Stimulated activated CD4-positive, alpha-beta T cell treated with anti-CD3 and anti-CD28 coated beads, Interleukin-1b, Interleukin-23, amount 100 ng/mL, for 48 hours (primary cell): ENCODE results near the gene TNNT2.

ENCODE experiments used
- DNase-seq: peaks from one replicate; pipeline ENCODE4 v3.0.0-alpha.2; 2020

Gene TNNT2

GRCh38 chr1:201400852-201401230 lies 23.4 kb upstream of the TNNT2 start:
- DNase-seq: no peak

GRCh38 chr1:201400212-201400851 lies 22.9 kb upstream of the TNNT2 start:
- no peak for DNase-seq

- no peak for DNase-seq
Measured at GRCh38 chr1:201399352-201400126, 22.1 kb upstream of the TNNT2 start.

GRCh38 chr1:201399018-201399351 lies 21.5 kb upstream of the TNNT2 start, which contains the start of gene LAD1:
LAD1 (minus strand) TSS chr1:201399324; CDS start chr1:201399306, 18 bp downstream.
- no peak for DNase-seq

GRCh38 chr1:201397675-201398074 lies 20.2 kb upstream of the TNNT2 start:
- DNase-seq: no peak

- no peak for DNase-seq
Measured at GRCh38 chr1:201396861-201397464, 19.5 kb upstream of the TNNT2 start.

GRCh38 chr1:201395936-201396335 lies 18.5 kb upstream of the TNNT2 start:
- no peak for DNase-seq

GRCh38 chr1:201394591-201394990 lies 17.1 kb upstream of the TNNT2 start:
- no peak for DNase-seq

- no peak for DNase-seq
Measured at GRCh38 chr1:201393076-201393475, 15.6 kb upstream of the TNNT2 start.

- no peak for DNase-seq
Measured at GRCh38 chr1:201391651-201392511, 14.4 kb upstream of the TNNT2 start.

- DNase-seq: no peak
Measured at GRCh38 chr1:201391225-201391624, 13.7 kb upstream of the TNNT2 start.

- no peak for DNase-seq
Measured at GRCh38 chr1:201389051-201389450, 11.6 kb upstream of the TNNT2 start.

GRCh38 chr1:201386208-201386607 lies 8.7 kb upstream of the TNNT2 start:
- DNase-seq: no peak

GRCh38 chr1:201385299-201385891 lies 7.9 kb upstream of the TNNT2 start:
- DNase-seq: peak; percentile 48

- no peak for DNase-seq
Measured at GRCh38 chr1:201384406-201384782, 6.9 kb upstream of the TNNT2 start.

GRCh38 chr1:201383647-201384405 lies 6.3 kb upstream of the TNNT2 start:
- no peak for DNase-seq

- DNase-seq: no peak
Measured at GRCh38 chr1:201381130-201381529, 3.6 kb upstream of the TNNT2 start.

GRCh38 chr1:201379733-201380242 lies 2.3 kb upstream of the TNNT2 start:
- DNase-seq: no peak

- DNase-seq: no peak
Measured at GRCh38 chr1:201378804-201379203, 1.3 kb upstream of the TNNT2 start.

- DNase-seq: peak; percentile 12
Measured at GRCh38 chr1:201376464-201377374, 761 bp downstream of the TNNT2 start.

GRCh38 chr1:201376107-201376463 lies 1.4 kb downstream of the TNNT2 start:
- DNase-seq: no peak
